GM13977 (cell line): ENCODE data around the gene ARHGAP4.
A peak's percentile ranks its signal among the peaks of the same experiment; 100 is the strongest.

Source experiments
- DNase-seq: peaks from one replicate; pipeline ENCODE4 v3.0.0; 2012; ENCODE audit warnings: low spot score
- in situ Hi-C: fragments of 300-500 bp; cut with MboI; formaldehyde crosslinking; loops from one replicate; pipeline ENCODE4 v1.12.0; 2022; ENCODE audit warnings: low sequenced_read_pairs, low pct_unique_long_range_greater_than_20kb, mixed read lengths, inconsistent platforms; ENCODE audit not compliant: unreplicated experiment
- TF ChIP-seq, protein P1 (sequence below): IDR thresholded peaks from 2 replicates; pipeline ENCODE4 v1.5.1; 2012; ENCODE audit warnings: mild to moderate bottlenecking, control low read depth; ENCODE audit not compliant: insufficient read depth; ENCODE audit errors: extremely low read depth, missing control alignments

Gene ARHGAP4

DNA sequence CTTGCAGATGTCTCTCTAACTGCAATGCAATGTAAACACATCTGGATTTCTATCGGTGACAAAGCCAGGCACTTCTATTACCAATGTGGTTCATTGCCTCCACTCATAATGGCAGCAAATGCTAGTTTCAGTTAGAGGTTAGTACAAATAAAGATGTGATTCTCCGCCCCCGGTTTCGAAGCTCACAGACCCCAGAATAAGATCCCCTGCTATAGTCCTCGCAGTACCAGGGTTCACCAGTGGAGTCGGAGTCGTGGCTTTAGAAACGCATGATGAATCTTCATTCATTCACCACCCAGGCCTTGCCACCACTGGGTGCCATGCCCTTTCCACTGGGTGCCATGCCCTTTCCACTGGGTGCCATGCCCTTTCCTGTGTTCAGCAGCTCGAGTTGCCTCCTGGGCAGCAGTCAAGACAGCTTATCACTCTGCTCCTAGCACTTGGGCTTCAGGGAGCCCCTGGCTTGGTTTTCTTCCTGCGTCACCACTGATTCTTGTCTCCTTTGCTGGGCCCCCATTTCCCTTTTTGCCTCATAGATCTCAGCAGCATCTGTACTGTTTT is 12.2 kb upstream of the ARHGAP4 start:
- no peak for DNase-seq
- TF ChIP-seq, protein P1, sequence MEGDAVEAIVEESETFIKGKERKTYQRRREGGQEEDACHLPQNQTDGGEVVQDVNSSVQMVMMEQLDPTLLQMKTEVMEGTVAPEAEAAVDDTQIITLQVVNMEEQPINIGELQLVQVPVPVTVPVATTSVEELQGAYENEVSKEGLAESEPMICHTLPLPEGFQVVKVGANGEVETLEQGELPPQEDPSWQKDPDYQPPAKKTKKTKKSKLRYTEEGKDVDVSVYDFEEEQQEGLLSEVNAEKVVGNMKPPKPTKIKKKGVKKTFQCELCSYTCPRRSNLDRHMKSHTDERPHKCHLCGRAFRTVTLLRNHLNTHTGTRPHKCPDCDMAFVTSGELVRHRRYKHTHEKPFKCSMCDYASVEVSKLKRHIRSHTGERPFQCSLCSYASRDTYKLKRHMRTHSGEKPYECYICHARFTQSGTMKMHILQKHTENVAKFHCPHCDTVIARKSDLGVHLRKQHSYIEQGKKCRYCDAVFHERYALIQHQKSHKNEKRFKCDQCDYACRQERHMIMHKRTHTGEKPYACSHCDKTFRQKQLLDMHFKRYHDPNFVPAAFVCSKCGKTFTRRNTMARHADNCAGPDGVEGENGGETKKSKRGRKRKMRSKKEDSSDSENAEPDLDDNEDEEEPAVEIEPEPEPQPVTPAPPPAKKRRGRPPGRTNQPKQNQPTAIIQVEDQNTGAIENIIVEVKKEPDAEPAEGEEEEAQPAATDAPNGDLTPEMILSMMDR: no peak
- in situ Hi-C loops: loop anchor here (25.0 kb wide), 1 partner anchor 976 kb away; no protein-coding TSS in a partner anchor

DNA sequence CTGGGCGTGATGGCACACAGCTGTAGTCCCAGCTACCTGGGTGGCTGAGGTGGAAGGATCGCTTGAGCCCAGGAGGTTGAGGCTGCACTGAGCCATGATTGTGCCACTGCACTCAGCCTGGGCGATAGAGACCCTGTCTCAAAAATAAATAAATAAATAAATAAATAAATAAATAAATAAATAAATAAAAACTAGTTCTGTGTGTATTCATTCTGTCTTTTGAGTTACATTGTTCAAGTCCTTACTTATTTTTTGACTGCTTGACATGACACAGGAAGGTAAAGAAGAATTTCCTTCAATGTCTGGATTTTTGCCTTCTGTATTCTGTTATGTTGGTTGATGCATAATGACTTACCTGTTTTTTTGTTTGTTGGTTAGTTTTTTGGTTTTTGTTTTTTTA is 11.0 kb upstream of the ARHGAP4 start:
- DNase-seq: no peak
- in situ Hi-C loops: loop anchor here (25.0 kb wide), 1 partner anchor 975 kb away; no protein-coding TSS in a partner anchor
- TF ChIP-seq, protein P1: no peak

DNA sequence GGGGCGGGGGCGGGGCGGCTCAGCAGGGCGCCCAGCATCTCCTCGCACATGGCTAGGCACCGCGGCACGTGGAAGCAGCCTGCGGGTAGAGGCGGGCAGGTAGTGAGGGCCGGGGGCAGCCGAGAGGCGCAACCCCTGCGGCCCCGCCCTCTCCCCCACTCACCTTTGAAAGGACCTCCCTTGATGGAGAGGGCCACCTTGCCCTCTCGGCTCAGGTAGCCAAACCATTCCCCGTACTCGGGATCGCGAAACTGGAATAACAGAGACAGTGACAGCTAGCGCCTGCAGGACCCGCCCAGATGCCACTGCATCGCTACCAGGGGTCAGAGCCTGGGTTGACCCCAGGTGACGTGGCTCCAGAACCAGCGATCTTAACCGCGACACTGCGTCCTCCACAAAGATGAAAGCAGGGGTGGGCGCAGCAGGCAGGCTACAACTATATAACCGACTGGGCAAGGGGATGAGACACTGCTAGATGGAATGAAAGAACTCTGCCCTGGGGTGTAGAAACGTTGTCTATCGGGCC is 9.3 kb upstream of the ARHGAP4 start:
- TF ChIP-seq, protein P1: no peak
- in situ Hi-C loops: loop anchor here (25.0 kb wide), 1 partner anchor 973 kb away; no protein-coding TSS in a partner anchor
- no peak for DNase-seq

DNA sequence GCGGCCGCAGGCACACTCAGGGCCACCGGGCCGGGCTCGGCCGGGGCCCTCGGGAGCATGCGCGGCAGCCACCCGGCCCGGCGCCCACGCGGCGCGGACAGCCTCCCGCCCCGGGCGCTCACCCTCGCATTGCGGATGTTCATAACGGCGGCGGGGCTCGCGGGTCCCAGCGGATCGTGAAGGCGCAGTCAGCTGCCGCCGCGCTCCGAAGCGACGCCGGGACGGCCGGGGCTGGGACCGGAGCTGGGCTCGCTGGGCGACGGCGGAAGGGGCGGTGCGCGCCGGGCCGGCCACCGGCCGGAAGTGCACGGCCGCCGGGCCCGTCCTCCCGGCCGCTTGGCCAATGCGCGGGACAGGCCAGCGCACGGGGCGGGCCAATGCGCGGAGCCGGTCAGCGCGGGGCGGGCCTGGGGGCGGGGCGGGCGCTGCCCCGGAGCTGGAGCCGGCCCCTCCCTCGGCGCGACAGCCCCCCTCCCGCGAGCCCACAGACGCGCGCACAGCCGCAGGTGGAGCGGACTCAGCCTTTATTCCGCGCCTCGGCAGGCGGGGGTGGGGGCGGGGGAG is 8.8 kb upstream of the ARHGAP4 start, which contains the start of gene NAA10:
Gene NAA10 (minus strand): TSS at position 276 of the 564 bp plus-strand sequence. CDS start 133 bp downstream, at position 143.
- TF ChIP-seq, protein P1: no peak
- in situ Hi-C loops: loop anchor here (25.0 kb wide), 1 partner anchor 973 kb away; no protein-coding TSS in a partner anchor
- DNase-seq: peak; percentile 97

DNA sequence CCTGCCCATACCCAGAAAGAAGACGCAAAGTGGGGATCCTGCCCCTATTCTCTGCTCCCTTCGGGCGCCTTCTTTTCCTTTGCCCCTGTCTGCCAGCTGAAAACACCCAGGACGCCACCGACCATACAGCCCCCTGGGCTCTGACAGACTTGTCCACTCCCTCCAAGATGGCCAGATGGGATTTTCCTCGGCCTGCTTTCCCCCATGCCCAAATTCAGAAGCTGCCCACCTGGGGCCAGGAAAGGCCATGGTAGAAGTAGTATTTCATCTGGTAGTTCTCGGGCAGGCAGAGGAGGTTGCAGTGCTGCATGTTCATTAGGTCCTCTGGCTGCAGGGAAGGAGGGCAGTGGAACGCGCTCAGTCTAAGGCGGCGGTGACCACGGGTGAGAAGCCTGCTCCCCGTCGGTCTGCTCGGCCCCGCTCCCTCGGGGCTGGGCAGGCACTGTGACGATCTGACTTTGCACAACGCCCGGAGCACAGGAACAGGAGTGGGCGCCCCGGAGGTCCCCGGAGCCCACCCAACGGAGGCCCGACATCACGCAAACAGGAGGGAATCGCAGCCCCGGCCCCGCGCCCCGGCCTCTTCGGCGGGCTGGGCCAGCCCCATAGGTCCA is 8.2 kb upstream of the ARHGAP4 start:
- DNase-seq: no peak
- in situ Hi-C loops: loop anchor here (25.0 kb wide), 1 partner anchor 972 kb away; no protein-coding TSS in a partner anchor
- TF ChIP-seq, protein P1: no peak

DNA sequence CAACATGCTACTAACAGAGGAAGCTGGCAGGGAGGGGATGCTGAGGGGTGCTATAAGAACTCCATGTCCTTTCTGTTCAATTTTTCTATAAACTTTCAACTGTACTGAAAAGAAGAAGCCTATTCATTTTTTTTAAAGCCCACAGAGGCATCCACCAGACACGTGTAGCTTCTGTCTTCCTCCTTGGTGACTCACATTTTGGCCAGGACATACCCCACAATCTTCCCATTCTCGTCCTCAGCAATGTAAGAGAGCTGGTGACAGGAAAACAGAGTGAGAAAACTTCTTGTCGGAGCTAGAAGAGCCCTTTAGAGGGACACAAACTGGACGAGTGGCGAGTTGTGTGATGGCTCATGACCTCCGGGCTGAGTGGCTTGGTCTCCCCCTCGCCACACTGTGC is 7.7 kb upstream of the ARHGAP4 start:
- DNase-seq: no peak
- TF ChIP-seq, protein P1: no peak
- in situ Hi-C loops: loop anchor here (25.0 kb wide), 1 partner anchor 971 kb away; no protein-coding TSS in a partner anchor
